Stimulated activated CD4-positive, alpha-beta T cell treated with anti-CD3 and anti-CD28 coated beads, Interleukin-12 subunit alpha, Interleukin-12 subunit beta, amount 100 ng/mL, for 4 hours (primary cell): ENCODE results near the gene NSMCE4A.
"Not testable (repeated sequence)": the region's sequence is repeated elsewhere in the genome, so short reads cannot be mapped to it uniquely, and the experiment has no call there.

Experiments used
- DNase-seq: peaks from one replicate; pipeline ENCODE4 v3.0.0-alpha.2; 2020

Gene NSMCE4A

DNA sequence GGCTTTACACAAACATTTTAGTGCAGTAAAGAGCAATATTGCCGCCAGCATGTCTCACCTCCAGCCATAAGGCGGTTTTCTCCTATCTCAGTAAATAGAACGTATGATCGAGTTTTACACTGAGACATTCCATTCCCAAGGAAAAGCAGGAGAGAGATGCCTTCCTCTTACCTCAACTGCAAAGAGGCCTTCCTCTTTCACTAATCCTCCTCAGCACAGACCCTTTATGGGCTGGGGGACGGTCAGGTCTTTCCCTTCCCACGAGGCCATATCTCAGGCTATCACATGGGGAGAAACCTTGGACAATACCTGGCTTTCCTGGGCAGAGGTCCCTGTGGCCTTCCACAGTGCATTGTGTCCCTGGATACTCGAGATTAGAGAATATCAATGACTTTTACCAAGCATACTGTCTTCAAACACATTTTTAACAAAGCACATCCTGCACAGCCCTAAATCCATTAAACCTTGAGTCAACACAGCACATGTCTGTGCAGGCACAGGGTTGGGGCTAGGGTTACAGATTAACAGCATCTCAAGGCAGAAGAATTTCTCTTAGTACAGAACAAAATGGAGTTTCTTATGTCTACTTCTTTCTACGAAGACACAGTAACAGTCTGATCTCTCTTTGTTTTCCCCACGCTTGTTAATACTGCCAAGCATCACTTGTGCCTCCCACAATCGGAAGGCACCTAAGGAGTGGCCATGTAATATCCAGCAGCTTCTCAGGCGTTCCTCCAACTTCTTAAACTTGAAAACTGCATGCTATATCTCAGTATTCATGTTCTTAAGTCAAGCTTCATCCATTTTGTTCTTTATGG lies 44.5 kb downstream of the NSMCE4A start:
- not testable (repeated sequence) for DNase-seq

DNA sequence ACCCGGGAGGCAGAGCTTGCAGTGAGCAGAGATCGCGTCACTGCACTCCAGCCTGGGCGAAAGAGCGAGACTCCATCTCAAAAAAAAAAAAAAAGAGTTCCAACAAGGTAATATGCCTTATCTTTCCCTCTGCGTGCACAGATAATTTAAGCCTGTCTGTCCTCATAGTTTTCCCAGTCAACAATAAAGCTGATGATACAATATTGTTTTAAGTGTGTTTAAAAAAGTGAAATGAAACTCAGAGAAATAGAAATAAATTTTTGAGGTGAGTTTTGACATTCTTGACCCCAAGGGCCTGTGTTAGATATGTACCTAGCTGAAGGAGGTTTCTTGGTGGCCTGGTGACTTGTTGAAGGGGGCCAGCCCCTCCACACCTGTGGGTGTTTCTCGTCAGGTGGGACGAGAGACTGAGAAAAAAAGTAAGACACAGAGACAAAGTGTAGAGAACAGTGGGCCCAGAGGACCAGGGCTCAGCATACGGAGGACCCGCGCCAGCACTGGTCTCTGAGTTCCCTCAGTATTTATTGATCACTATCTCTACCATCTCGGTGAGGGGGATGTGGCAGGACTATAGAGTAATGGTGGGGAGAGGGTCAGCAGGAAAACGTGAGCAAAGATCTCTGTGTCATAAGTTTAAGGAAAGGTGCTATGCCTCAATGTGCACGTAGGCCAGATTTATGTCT lies 45.3 kb downstream of the NSMCE4A start:
- DNase-seq = not testable (repeated sequence)

DNA sequence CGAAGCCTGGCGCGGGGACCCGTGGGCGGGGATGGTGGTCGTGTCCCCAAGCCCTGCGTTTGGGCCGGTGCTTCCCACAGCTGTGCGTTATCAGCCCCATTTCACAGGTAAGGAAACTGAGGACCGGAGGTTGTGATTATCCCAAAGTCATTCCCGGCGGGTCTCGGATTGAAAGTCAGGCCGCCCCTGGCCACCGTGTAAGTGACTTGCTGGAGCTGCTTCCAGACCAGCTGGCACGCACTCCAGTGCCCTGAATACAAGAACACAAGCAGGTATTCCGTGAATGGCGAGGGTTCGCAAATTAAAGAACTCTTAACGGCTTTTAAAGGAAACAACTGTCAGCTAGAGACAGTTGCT lies 46.5 kb downstream of the NSMCE4A start:
- DNase-seq = no peak

GRCh38 chr10:121927841-121928527 lies 47.0 kb downstream of the NSMCE4A start, which contains the start of gene ATE1:
Gene ATE1 (minus strand): TSS chr10:121928031. CDS start chr10:121927949, 82 bp downstream.
- DNase-seq = peak; percentile 81

DNA sequence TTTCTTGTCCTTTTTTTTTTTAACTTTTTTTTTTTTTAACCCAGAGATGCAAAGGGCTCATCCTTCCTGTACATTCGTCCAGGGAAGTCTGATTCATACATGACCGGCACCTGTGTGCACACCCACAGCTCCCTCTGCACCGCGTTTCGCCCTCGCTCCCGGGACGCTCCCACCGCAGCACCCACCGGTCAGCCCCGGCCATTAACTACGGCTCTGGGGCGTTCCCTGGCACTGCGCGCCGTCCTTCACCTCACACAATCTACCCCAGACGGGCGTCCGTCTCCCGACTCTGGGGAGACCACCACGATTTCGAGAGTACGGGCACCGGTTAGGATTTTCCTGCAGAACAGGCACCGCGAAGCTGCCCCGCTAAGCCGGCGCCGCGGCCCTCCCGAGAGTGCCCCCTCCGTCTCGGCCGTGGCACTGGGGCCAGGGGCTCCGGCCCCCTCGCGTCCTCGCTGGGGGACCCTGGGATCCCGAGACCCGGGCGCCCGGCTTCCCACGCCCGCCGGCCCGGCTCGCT lies 47.6 kb downstream of the NSMCE4A start:
- peak; percentile 36 for DNase-seq

DNA sequence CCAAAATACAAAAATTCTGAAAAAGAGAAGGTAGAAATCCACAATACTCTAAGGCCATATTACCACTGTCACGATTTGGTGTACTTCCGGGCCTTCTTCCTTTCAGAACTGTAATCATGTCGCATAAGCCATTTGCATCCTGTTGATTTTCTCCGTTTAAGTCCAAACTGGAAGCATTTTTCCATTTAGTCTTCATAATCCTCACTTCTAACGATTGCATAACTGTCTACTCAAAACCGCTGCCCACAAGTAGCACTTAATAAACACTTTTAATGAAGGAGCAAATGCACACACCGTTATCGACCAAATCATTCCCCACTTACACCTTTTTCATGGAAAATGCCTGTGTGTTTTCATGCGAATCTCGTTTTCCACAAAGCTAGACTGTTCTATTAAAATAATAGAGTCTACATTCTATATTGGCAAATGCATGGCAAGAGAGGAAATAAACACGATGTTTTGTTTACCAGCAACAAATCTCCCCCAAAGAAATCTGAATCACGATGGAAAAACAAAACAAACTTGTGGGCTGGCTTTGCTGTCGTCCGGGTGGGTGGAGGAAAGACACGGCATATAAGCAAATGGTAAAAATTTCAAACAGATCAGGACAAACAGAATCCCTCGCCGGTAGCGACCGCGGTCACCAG lies 48.2 kb downstream of the NSMCE4A start:
- DNase-seq = no peak

DNA sequence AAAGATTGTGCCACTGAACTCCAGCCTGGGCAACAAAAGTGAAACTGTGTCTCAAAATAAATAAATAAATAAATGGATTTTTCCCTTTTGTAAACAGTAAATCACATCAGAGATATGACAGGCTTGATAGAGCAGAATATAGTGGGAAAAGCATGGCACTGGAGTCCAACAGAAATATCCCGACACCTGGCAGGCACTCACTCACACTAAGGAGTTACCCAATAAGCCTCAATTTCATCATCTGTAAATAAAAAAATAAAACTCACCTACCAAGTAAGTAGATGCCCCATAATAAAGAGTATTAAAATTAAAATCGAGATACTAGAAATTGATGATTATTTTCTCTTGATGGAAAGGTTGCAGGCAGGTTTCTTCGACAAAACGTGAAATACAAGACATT lies 48.9 kb downstream of the NSMCE4A start:
- no peak for DNase-seq

- no peak for DNase-seq
Observed at GRCh38 chr10:121921238-121921931, 53.6 kb downstream of the NSMCE4A start.

GRCh38 chr10:121919666-121920065 lies 55.4 kb downstream of the NSMCE4A start:
- no peak for DNase-seq

DNA sequence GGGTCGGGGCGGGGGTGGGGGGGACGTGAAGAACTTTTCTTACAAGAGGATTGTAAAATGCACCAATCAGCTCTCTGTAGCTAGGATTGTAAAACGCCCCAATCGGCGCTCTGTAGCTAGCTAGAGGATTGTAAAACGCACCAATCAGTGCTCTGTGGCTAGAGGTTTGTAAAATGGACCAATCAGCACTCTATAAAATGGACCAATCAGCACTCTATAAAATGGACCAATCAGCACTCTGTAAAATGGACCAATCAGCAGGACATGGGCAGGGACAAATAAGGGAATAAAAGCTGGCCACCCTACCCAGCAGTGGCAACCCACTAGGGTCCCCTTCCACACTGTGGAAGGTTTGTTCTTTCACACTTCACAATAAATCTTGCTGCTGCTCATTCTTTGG lies 56.2 kb downstream of the NSMCE4A start:
- not testable (repeated sequence) for DNase-seq

DNA sequence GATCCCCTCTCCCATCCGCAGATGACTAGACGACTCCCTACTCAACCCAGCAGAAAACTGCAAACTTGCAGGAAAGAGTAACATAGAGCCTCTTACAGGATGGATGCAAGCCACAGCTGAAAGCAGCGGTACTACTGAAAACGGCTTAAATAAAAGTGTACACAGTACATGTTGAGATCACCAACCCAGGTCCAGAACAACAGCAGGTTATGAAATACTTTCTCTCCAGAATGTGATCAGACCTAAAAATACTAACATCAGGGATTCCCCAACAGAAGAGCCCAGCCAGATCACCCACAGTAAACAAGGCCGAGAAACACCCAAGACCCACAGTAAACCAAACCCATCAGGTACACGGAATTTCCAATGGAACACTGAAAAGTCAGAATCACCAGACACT lies 60.4 kb downstream of the NSMCE4A start:
- DNase-seq = no peak

GRCh38 chr10:121911421-121911697 lies 63.7 kb downstream of the NSMCE4A start:
- DNase-seq = no peak

- no peak for DNase-seq
Observed at GRCh38 chr10:121910673-121911420, 64.2 kb downstream of the NSMCE4A start.
